Activated CD4-positive, alpha-beta T cell treated with anti-CD3 and anti-CD28 coated beads, Interleukin-2, amount 10 ng/mL, durations not matched to agents 24 days and 14 days (primary cell): ENCODE measurements around the gene BFSP1. TPM values are rescaled to one million over a fixed set of nuclear protein-coding genes. Genes with fewer than 3 reads are reported as not detected.

Source experiments
- DNase-seq: peaks from one replicate; pipeline ENCODE4 v3.0.0; 2022
- H3K27ac Mint-ChIP-seq: one replicate; pipeline ENCODE4 v1.8.0; 2022; ENCODE audit warnings: mild to moderate bottlenecking, mixed read lengths
- H3K27me3 Mint-ChIP-seq: one replicate; pipeline ENCODE4 v1.8.0; 2022; ENCODE audit warnings: mixed read lengths
- H3K36me3 Mint-ChIP-seq: one replicate; pipeline ENCODE4 v1.8.0; 2022; ENCODE audit warnings: low read depth, mild to moderate bottlenecking, mixed read lengths
- H3K4me1 Mint-ChIP-seq: one replicate; pipeline ENCODE4 v1.8.0; 2021; ENCODE audit warnings: mixed read lengths
- H3K4me3 Mint-ChIP-seq: one replicate; pipeline ENCODE4 v1.8.0; 2022; ENCODE audit warnings: mild to moderate bottlenecking, moderate library complexity, mixed read lengths
- H3K9me3 Mint-ChIP-seq: one replicate; pipeline ENCODE4 v1.8.0; 2021; ENCODE audit warnings: mixed read lengths
- intact Hi-C: fragments of 100-400 bp; cut with micrococcal nuclease; formaldehyde crosslinking; loops from one replicate; pipeline ENCODE4 v1.15.1; 2023
- total RNA-seq: library from RNA; stranded (reverse); gene quantifications from 2 replicates; pipeline ENCODE4 v1.2.3, GENCODE V29; 2022

The BFSP1 gene
- total RNA-seq, 1 donor from 2014 or later: 0.33 TPM

- no peaks in the 10 kb centered on the region for H3K36me3 Mint-ChIP-seq
- H3K27ac Mint-ChIP-seq: no peak overlapping the region
- H3K4me3 Mint-ChIP-seq: no peak overlapping the region
- no peak for DNase-seq
- H3K27me3 Mint-ChIP-seq: peaks cover 14% of the 10 kb centered on the region
- H3K4me1 Mint-ChIP-seq: peaks cover 5% of the 10 kb centered on the region
- intact Hi-C loops: no loop called here
- no peaks in the 10 kb centered on the region for H3K9me3 Mint-ChIP-seq
Measured at GRCh38 chr20:17524560-17524959, 6.6 kb downstream of the BFSP1 start.

GRCh38 chr20:17523326-17523725 lies 7.9 kb downstream of the BFSP1 start:
- Mint-ChIP-seq H3K4me3 (no peak overlapping the region), H3K36me3 (no peaks in the 10 kb centered on the region), H3K27ac (no peak overlapping the region), H3K4me1 (peaks cover 5% of the 10 kb centered on the region), H3K9me3 (no peaks in the 10 kb centered on the region), H3K27me3 (peaks cover 11% of the 10 kb centered on the region)
- no peak for DNase-seq
- intact Hi-C loops: no loop called here

- no peaks in the 10 kb centered on the region for H3K9me3 Mint-ChIP-seq
- no peak for DNase-seq
- H3K4me3 Mint-ChIP-seq: no peak overlapping the region
- intact Hi-C loops: no loop called here
- H3K4me1 Mint-ChIP-seq: peaks cover 5% of the 10 kb centered on the region
- H3K27ac Mint-ChIP-seq: no peak overlapping the region
- peaks cover 10% of the 10 kb centered on the region for H3K27me3 Mint-ChIP-seq
- peaks cover 2% of the 10 kb centered on the region for H3K36me3 Mint-ChIP-seq
Measured at GRCh38 chr20:17522528-17522927, 8.7 kb downstream of the BFSP1 start.

- peaks cover 2% of the 10 kb centered on the region for H3K36me3 Mint-ChIP-seq
- intact Hi-C loops: no loop called here
- no peak overlapping the region for H3K4me3 Mint-ChIP-seq
- H3K4me1 Mint-ChIP-seq: peaks cover 8% of the 10 kb centered on the region
- DNase-seq: no peak
- H3K27me3 Mint-ChIP-seq: peaks cover 13% of the 10 kb centered on the region
- H3K27ac Mint-ChIP-seq: no peak overlapping the region
- peaks cover 4% of the 10 kb centered on the region for H3K9me3 Mint-ChIP-seq
Measured at GRCh38 chr20:17520583-17520982, 10.6 kb downstream of the BFSP1 start.

DNA sequence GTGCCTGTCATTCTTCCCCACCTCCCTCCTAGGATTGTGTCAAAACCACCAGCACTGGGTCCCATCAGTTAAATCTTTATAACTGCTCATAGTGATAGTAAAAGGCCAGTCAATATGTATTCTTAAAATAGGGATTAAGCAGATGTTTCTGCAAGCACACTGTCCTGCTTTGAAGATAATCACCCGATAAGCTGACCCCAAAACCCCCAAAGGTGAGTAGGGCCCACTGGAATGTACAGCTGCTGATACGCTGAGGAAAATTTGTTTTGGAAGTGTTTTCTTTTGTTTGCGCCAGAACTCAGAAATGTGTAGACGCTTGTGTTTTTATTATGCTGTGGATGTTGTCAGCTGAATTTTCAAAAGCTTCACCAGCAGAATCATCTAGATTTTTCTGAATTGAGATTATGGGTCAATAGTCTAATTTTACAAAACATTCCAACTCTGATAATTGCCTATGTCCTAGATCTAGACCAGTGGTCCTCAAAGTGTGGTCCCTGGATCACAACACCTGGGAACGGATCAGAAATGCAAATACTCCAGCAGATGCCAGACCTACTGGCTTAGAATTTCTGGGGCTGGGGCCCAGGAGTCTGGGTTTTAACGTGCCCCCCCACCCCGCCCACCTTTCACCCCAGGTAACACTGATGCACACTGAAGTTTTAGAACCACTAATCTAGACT lies 11.4 kb downstream of the BFSP1 start:
- H3K4me3 Mint-ChIP-seq: no peak overlapping the region
- peaks cover 8% of the 10 kb centered on the region for H3K4me1 Mint-ChIP-seq
- H3K36me3 Mint-ChIP-seq: peaks cover 2% of the 10 kb centered on the region
- no peak for DNase-seq
- peaks cover 4% of the 10 kb centered on the region for H3K9me3 Mint-ChIP-seq
- H3K27me3 Mint-ChIP-seq: peaks cover 13% of the 10 kb centered on the region
- intact Hi-C loops: no loop called here
- no peak overlapping the region for H3K27ac Mint-ChIP-seq

DNA sequence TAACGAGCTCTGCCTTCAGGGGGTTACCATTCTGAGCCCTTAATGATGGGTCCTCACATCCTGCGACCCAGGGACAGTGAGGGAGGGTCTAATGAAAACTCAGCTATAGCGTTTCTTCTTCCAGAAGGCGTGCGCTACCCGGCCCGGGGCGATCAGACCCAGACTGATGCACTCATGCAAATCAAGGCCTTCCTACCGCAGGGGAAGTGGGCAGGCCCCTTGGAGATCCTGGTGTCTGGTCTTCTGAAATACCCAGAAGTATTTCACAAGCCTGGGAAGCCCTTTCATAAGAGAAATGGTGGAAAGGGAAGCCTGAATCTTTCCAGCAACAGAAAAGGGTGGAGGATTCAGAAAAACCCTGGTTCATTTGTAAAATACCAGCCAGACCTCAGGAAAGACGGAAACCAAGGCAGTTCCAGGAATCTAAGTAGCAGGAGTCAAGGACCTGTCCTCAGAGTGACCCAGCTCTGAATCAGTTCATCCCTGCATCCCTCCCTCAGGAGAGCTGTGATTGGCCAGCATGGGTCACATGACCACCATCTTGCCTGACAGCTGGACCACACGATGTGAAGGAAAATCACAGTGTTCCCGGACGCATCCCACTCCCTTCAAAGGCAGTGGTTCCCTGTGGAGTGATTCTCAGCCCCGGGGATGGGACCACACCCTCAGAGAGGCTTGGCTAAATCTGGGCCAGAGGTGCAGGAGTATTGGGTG lies 12.7 kb downstream of the BFSP1 start:
- Mint-ChIP-seq H3K27ac (no peak overlapping the region), H3K9me3 (peaks cover 4% of the 10 kb centered on the region), H3K4me1 (peaks cover 8% of the 10 kb centered on the region), H3K36me3 (peaks cover 2% of the 10 kb centered on the region), H3K4me3 (no peak overlapping the region), H3K27me3 (peaks cover 13% of the 10 kb centered on the region)
- DNase-seq: no peak
- intact Hi-C loops: no loop called here

DNA sequence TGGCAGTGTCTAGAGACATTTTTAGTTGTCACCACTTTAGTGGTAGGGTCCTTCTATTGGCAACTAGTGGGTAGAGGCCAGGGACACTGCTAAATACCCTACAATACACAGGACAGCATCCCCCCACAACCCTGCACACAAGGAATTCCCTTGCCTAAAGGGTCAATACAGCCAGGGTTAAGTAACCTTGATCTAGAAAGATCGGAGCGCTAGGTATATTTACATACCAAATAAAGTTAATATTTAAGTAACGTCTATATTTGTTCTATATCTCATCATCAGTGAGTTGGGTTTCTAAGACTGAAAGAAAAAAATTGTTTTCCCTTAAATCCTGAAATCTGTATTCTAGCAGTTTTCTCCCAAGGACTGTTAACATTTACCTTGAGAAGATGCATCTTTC lies 16.1 kb downstream of the BFSP1 start:
- Mint-ChIP-seq H3K27me3 (peaks cover 9% of the 10 kb centered on the region), H3K4me1 (peaks cover 15% of the 10 kb centered on the region), H3K27ac (no peak overlapping the region), H3K9me3 (peaks cover 4% of the 10 kb centered on the region), H3K4me3 (no peak overlapping the region), H3K36me3 (peaks cover 2% of the 10 kb centered on the region)
- DNase-seq: no peak
- intact Hi-C loops: no loop called here

GRCh38 chr20:17513939-17514338 lies 17.2 kb downstream of the BFSP1 start:
- H3K27ac Mint-ChIP-seq: no peak overlapping the region
- H3K9me3 Mint-ChIP-seq: peaks cover 4% of the 10 kb centered on the region
- no peak overlapping the region for H3K4me3 Mint-ChIP-seq
- H3K4me1 Mint-ChIP-seq: peaks cover 16% of the 10 kb centered on the region
- intact Hi-C loops: no loop called here
- peaks cover 2% of the 10 kb centered on the region for H3K36me3 Mint-ChIP-seq
- peaks cover 9% of the 10 kb centered on the region for H3K27me3 Mint-ChIP-seq
- no peak for DNase-seq

- intact Hi-C loops: no loop called here
Measured at GRCh38 chr20:17511401-17511800, 19.8 kb downstream of the BFSP1 start.

DNA sequence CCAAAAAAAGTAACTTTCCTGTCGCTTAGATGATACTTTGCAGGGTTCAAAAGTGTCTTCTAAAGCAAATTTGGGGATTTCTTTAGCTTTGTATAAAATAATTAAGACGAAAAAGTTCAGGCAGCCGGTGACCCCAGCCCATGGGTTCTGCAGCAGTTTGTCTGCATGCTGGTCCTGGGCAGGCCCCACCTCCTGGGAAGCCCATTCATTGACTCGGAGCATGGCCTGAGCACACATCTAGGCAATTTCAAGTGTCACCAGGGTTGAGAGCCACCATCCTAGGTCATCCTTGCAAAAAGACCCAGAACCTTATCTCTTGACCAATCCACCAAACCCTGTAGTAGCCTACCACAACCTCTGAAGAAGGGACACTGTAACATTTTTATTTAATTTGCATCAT lies 20.6 kb downstream of the BFSP1 start:
- Mint-ChIP-seq H3K36me3 (no peaks in the 10 kb centered on the region), H3K27ac (no peak overlapping the region), H3K9me3 (peaks cover under 1% of the 10 kb centered on the region), H3K27me3 (no peaks in the 10 kb centered on the region), H3K4me3 (no peak overlapping the region), H3K4me1 (peaks cover 32% of the 10 kb centered on the region)
- intact Hi-C loops: no loop called here
- no peak for DNase-seq

More at GRCh38 chr20:17511401-17511800, 19.8 kb downstream of the BFSP1 start:
- no peak overlapping the region for H3K27ac Mint-ChIP-seq
- H3K4me3 Mint-ChIP-seq: no peak overlapping the region
- H3K36me3 Mint-ChIP-seq: no peaks in the 10 kb centered on the region
- no peak for DNase-seq
- peaks cover 26% of the 10 kb centered on the region for H3K4me1 Mint-ChIP-seq
- peaks cover 4% of the 10 kb centered on the region for H3K9me3 Mint-ChIP-seq
- H3K27me3 Mint-ChIP-seq: peaks cover 3% of the 10 kb centered on the region

DNA sequence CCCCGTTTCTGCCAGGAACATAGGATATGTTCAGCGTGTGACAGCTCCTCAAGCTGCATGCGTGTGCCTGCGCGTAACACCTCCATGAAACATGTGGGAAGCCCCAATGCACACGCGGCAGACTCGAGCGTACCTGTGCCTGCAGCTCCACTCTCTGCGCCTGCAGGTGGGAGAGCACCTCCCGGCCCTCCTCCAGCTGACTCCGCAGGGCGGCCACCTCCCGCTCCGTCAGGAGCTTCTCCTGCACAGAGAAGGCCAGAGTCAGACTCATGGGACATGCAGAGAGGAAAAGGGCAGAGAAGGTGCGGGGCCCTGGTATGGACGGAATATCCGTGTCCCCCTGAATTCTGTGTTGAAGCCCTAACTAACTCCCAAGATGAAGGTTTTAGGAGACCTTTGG lies 22.4 kb downstream of the BFSP1 start:
- Mint-ChIP-seq H3K27me3 (no peaks in the 10 kb centered on the region), H3K27ac (no peak overlapping the region), H3K4me1 (peaks cover 49% of the 10 kb centered on the region), H3K36me3 (no peaks in the 10 kb centered on the region), H3K9me3 (no peaks in the 10 kb centered on the region), H3K4me3 (no peak overlapping the region)
- intact Hi-C loops: loop anchor here (5.0 to 10.0 kb wide), 2 partner anchors 456 to 779 kb away; partner anchors contain the start of genes MGME1, SNX5 and ZNF133
- DNase-seq: no peak

GRCh38 chr20:17507531-17507930 lies 23.6 kb downstream of the BFSP1 start:
- Mint-ChIP-seq H3K36me3 (no peaks in the 10 kb centered on the region), H3K27ac (peak overlapping the region; percentile 1), H3K4me1 (peaks cover 55% of the 10 kb centered on the region), H3K9me3 (no peaks in the 10 kb centered on the region), H3K27me3 (no peaks in the 10 kb centered on the region), H3K4me3 (no peak overlapping the region)
- no peak for DNase-seq
- intact Hi-C loops: loop anchor here (5.0 to 10.0 kb wide), 2 partner anchors 457 to 780 kb away; partner anchors contain the start of genes MGME1, SNX5 and ZNF133

DNA sequence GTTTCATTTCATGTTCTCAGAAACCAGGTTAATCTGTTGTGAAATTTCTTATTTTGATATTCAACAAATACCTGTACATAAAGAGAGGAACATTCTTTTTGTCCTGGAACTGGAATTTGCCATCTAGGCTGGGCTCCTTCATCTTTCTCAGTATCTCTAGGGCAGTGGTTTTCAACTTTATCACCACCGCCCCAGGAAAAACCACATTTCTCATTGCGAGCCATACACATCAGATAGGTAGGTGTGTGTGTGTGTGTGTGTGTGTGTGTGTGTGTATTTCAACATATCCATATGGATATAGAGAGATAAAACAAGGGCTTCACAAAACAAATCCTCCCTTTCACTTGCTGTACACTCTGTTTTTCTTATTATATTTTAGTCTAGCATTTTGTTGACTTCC lies 24.1 kb downstream of the BFSP1 start:
- no peak overlapping the region for H3K27ac Mint-ChIP-seq
- H3K4me3 Mint-ChIP-seq: no peak overlapping the region
- H3K27me3 Mint-ChIP-seq: no peaks in the 10 kb centered on the region
- H3K36me3 Mint-ChIP-seq: no peaks in the 10 kb centered on the region
- intact Hi-C loops: loop anchor here (5.0 to 10.0 kb wide), 2 partner anchors 458 to 780 kb away; partner anchors contain the start of genes MGME1, SNX5 and ZNF133
- H3K4me1 Mint-ChIP-seq: peaks cover 59% of the 10 kb centered on the region
- no peak for DNase-seq
- no peaks in the 10 kb centered on the region for H3K9me3 Mint-ChIP-seq
